Fibroblast of upper back skin (primary cell): ENCODE measurements around the gene KIF3B.
"Not testable (repeated sequence)": the region's sequence is repeated elsewhere in the genome, so short reads cannot be mapped to it uniquely, and the experiment has no call there.

Experiments
- DNase-seq: peaks from one replicate; pipeline ENCODE4 v3.0.0-alpha.2; 2013

KIF3B gene

DNA sequence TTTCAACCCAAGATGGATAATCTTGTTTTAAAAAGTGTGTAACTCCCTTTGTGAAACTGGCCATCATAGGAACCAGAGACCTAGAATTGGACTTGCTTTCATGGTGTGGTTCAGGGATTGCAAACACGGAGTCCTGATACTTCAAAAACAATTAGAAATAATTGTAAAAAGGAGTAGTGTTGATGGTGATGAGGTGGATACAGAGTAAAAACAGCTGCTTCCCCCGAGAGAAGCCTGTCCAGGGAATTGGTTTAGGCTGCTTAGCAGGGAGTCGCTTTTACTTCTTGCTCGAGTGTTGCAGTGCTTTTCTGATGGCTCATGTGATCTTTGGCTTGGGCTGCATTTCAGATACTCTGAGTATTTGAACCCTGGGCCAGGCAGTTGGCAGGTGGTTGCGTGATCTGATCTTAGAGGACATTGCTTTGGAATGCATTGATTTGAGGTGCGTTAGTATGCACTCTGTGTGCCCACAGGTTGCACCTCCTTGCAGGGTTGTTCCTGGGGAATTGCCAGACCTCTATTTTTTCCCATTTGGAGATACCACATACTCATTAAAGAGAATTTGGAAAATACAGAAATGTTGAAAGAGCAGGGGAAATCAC, 19.5 kb downstream of the KIF3B start:
- DNase-seq: no peak

DNA sequence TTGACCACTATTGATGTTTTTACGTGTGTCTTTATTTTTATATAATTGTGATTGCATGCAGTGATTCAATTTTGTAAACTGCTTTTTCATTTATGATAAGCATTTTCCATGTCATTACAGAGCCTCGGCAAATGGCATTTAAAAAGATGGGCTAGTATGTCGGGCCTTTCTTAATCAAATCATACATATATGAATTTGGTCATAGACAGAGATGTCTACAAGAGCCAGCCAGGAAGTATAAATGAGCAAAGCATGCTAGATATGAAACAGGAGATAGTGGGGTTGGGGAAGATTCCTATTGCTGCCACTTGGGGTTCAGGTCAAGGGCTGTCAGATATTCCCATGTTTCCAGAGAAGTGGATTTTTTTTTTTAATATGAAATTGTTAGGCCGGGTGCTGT, 20.0 kb downstream of the KIF3B start:
- no peak for DNase-seq

DNA sequence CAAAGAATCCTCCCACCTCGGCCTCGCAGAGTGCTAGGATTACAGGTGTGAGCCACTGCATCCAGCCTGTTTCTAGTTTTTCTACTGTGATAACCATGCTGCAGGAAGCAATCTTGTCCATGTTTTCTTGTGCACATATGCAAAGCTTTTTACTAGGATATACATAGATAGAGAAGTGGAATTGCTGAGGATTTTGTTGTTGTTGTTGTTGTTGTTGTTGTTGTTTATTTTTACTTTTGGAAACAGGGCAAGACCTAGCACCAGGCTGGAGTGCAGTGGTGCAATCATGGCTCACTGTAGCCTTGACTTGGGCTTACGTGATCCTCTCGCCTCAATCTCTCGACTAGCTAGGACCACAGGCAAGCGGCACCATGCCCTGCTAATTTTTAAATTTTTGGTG, 23.2 kb downstream of the KIF3B start:
- no peak for DNase-seq

DNA sequence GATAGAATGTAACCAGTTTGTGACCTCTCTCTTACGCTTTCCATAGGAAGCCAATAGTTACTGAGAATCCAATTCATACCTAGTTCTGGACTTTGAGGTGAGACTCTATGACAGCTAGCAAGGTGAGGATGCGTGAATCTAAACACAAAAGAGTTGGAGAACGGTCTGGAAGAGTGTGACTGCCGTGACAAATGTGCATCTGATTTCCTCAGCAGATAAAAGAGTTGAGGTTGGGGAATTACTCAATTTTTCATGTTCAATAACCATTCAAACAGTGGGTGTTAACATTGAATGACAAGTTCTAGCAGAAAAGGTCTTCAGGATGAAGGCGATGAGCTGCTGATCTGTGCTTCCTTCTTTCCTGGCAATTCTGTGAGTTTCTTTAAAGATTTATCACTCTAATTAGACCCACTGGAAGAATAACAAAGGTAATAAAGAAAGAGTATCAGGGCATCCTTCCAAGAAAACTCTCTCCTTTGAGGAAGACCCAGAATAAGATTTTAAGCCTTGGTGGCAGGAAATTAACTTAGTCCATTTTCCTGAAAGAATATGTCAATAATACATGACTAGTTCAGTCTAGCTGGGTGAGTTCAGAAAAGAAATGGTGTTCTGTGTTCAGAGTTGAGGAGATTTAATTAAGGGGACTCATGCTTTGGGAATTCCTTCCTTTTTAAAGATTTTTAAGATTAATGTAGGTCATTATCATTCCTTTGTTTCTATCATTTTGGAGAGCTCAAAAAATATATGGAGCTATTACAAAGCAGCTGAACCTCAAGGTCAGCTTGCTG, 24.5 kb downstream of the KIF3B start:
- DNase-seq: peak; percentile 8

DNA sequence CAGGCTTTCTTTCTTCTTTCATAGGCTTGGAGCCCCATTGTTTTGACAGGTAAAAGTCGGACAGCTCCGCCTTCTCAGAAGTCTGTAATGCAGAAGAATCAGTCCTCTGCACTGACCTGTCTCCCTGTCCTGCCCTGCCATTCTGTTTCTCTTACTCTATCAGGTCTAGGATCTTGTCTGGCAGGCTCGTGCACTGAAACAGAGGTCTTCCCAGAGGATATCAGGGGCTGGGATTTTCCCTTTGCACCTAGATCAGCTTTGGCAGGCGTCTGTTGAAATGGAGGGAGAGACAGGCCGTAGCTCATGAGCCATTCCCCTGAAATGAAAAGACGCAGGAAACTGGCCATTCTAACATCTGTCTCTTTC, 25.0 kb downstream of the KIF3B start:
- no peak for DNase-seq

DNA sequence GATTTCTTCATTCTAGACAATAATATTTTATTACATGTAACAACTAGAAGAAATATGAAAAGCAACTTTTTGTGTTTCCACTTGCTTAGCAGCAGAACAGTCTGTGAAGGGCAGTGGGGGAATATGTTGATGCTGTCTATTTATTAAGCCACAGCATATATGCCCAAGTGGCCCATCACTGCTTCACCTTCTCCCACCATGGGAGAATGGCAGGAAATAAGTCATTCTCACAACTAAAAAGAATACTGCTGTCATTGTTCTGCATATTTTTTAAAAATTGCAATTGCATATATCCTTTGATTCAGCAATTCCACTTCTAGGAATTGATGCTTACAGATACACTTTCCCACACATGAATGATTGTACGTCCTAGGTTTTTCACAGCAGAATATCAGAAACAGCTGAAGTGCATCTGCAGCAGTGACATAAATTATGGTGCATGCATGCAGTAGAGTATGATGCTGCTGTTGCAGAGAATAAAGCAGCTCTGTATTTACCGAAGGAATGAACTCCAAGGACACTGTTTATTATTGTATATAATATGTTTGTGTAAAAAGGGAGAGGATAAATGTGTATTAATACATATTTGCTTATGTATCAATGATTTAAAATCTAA, 26.8 kb downstream of the KIF3B start:
- no peak for DNase-seq

DNA sequence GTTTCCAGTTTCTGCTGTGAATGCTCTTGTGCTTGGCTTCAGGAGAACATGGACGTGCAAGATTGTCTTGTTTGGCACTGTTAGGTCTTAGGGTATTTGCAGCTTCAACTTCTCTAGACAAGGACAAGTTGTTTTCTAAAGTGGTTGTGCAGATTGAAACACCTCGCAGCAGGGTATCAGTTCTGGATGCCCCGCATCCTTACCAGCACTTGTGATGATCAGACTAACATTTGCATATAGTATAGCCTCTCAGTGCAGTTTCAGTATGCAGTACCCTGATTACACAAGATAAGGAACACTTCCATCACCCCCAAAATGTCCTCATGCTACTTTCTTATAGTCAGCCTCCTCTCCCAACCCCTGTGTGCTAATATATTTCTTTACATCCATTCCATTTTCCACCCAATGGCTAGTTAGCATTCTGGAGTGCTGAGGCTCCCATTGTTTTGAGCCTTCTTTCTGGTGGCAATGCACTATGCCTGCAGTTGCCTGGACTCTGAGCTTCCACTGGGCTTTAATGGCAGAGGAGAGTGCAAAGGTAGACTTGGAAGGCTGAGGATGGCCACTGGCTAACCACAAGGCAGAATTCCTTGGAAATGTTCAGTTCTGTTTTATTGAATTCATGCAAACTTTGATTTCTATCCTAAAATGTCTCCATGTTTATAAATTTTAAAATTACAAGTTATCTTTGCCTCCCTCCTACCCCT, 35.4 kb downstream of the KIF3B start:
- DNase-seq: no peak

DNA sequence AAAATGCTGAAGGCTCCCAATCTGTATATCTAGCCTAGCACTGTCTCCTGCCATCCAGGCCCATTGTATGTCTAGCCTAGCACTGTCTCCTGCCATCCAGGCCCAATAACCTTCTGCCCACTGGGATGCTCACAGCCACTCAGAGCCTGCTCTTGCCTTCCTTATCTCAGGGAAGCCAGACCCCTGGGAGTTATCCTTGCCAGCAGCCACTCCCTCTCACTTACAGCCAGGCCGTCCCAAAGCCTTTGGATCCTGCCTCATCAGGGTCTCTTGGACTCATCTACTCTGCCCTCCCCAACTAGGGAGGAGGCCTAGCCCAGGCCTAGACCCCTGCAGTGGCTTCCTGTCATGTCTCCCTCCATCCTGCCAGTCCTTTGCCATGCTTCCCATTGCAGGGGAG, 37.3 kb downstream of the KIF3B start:
- DNase-seq: no peak

DNA sequence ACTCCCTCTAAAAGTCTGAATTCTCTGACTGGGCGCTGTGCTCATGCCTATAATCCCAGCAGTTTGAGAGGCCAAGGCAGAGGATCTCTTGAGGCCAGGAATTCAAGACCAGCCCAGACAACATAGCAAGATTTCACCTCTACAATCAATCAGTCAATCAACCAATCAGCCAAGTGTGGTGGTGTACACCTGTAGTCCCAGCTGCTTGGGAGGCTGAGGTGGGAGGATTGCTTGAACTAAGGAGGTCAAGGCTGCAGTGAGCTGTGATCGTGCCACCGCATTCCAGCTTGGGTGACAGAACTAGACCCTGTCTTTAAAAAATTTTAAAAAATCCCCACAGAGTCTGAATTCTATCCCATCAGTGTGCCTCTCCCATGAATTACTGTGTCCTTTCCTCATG, 37.9 kb downstream of the KIF3B start:
- no peak for DNase-seq

DNA sequence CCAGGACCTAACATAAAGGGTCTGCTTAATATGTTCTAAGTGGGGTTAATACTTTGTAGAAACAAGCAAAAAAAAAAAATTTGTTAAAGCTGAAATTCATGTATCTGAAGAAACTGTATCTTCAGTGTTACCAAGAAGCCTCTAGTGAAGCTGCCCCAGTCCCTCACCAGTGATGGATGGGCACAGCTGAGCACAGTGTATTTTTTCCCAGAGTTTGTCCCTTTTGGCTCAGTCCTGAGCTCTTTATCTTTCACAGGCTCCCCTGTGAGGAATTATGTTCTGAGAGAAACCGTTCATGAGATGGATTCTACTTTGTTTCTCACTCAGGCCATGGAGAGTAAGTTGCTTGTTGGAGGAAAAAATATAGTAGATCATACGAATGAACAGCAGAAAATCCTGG, 38.4 kb downstream of the KIF3B start:
- DNase-seq: no peak

DNA sequence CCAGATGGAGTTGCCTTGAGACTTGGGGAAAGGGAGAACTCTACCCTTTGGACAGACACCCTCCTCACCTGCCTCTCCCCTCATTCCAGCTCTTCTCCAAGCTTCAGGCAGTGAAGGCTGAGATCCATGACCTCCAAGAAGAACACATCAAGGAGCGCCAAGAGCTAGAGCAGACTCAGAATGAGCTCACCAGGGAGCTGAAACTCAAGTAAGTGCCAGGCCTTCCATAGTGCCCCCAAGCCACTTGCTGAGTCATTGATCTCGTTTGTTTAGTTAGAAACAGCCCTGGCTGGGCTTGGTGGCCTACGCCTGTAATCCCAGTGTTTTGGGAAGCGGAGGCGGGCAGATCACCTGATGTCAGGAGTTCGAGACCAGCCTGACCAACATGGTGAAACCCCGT, 39.2 kb downstream of the KIF3B start:
- DNase-seq: no peak

DNA sequence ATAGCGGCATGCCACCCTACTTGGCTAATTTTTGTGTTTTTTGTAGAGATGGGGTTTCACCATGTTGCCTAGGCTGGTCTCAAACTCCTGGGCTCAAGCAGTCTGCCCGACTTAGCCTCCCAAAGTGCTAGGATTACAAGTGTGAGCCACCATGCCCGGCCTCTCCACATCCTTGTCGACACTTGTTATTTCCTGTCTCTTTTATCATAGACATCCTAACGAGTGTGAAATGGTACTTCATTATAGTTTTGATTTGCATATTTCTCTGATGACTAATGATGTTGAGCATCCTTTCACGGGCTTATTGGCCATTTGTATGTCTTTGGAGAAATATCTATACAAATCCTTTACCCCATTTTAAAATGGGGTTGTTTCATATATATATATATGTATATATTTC, 41.6 kb downstream of the KIF3B start:
- no peak for DNase-seq

DNA sequence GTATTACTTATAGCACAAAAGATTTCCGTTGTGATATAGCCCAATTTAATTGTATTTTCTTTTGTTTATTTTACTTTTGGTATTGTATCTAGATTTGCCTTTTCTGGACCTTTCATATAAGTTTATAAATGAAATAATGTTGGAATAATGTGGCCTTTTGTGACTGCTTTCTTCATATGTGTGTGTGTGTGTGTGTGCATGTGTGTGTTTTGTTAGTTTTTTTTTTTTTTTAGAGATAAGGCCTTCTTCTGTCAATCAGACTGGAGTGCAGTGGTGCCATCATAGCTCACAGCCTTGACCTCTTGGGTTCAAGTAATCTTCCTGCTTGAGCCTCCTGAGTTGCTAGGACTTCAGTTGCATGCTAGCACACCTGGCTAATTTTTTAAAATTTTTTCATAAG, 42.9 kb downstream of the KIF3B start:
- DNase-seq: no peak

DNA sequence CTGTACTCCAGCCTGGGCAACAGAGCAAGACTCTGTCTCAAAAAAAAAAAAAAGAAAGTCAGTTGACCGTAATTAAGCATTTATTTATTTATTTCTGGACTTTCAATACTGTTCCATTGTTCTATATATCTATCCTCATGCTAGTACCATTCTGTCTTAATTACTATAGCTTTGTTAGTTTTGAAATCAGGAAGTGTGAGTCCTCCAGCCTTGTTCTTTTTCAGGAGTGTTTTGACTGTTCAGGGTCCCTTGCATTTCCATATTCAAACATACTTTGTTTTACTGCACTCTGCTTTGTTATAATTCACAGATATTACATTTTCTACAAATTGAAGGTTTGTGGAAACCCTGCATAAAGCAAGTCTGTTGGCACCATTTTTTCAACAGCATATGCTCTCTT, 43.9 kb downstream of the KIF3B start:
- DNase-seq: no peak

DNA sequence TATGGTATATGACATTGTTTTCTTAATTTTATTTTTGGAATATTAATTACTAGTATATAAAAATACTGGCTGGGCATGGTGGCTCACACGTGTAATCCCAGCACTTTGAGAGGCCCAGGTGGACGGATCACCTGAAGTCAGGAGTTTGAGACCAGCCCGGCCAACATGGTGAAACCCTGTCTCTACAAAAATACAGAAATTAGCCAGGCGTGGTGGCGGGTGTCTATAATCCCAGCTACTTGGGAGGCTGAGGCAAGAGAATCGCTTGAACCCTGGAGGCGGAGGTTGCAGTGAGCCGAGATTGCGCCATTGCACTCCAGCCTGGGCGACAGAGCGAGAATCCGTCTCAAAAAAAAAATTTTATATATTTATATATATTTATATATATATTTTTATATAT, 44.8 kb downstream of the KIF3B start:
- not testable (repeated sequence) for DNase-seq

DNA sequence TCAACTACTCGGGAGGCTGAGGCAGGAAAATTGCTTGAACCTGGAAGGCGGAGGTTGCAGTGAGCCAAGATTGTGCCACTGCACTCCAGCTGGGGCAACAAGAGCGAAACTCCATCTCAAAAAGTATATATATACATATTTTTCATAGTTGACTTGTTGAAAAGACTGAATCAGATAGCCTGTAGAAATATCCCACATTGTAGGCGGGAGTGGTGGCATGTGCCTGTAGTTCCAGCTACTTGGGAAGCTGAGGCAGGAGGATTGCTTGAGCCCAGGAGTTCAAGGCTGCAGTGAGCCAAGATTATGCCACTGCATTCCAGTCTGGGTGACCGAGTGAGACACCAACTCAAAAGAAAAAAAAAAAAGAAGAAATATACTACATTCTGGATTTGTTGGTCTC, 46.3 kb downstream of the KIF3B start:
- not testable (repeated sequence) for DNase-seq

DNA sequence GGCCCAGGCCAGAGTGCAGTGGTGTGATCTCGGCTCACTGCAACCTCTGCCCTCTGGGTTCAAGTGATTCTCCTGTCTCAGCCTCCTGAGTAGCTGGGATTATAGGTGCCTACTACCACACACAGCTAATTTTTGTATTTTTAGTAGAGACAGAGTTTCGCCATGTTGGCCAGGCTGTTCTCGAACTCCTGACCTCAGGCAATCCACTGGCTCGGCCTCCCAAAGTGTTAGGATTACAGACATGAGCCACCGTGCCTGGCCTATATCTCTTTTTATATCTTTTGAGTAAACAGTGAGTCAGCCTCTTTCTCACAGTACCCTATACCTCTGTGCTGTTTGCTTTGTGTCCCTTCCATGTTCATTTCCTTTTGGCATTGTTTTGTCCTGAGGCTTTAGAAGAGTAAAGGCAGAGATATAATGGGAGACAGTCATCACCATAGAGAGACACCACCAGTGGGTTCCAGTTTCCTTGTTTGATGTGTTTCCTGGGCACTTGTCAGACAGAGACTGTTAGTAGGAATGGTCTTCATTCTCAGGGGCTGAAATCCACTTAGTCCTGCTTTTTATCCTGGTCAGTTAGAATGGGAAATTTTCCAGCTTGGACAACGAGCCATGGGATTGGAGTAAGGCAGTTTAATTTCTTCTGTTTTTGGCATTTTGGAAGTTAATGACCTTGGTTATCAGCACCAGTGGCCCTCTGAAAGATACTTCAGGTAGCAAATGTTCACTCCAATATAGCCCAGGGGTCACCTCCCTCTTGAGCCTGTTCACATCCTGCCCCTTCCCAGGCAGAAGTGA, 48.5 kb downstream of the KIF3B start:
- DNase-seq: peak; percentile 42

DNA sequence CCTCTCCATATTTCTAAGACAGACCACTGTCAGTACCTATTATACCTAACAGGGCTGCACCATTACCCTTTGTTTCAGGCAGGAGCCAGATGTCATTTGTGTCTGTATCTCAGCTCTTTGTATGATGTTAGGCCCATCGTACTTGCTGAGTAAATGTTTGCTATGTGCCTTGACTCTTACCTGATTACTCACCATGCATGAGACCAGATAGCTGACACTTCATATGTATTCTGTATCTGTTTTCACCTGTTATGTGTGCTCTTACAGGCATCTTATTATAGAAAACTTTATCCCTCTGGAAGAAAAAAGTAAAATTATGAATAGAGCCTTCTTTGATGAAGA, 49.0 kb downstream of the KIF3B start:
- no peak for DNase-seq

DNA sequence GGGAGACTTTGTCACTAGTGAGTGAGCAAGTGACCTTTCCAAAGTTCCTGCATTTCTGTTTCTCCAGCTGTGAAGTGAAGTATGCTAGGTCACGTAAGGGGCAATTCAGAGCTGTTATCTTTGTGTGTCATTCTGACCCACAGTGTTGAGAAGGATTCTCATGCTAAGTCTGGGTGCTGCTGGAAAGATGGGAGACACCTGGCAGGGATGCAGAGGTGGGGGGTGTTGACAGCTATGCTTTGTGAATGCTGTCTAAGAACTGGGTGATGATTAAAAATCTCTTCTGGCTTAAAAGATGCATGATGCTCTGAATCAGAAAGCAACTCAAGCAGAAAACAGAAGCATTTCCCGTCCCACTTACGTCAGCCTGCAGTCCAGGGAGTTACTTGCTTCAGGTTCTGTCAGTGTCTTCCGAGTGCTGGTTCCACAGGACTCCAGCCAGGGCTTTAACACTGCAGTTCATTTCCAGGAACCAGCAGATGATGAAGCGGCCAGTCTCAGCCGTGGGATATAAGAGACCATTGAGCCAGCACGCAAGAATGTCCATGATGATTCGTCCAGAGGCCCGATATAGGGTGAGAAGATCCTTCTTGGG, 49.7 kb downstream of the KIF3B start:
- peak; percentile 77 for DNase-seq

DNA sequence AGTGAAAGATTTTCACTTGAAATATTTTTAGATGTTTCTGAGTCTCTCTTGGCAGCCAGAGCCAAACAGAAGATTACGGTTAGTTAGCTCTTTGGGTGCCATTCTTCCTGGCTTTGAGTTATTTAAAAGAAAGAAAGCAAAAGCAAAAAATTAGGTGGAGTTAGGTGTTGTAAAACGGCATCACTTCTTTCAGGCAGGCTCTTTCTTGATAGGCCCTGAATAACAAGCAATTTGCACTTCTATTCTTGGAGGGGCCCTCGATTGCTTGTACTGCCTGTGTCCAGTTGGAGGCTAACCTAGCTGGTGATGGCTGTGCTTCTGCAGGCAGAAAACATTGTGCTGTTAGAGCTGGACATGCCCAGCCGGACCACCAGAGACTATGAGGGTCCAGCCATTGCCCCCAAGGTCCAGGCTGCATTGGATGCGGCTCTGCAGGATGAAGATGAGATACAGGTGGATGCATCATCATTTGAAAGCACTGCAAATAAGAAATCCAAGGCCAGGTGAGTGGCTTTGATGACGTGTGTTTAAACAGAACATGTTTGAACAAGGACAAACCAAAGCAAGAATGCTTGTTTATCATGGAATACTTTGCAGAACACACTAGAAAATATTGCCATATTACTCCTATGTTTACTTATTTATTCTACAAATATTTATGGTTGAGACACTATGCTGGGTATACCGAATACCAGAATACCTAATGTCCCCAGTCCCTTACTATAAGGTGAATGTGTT, 52.5 kb downstream of the KIF3B start:
- DNase-seq: no peak

DNA sequence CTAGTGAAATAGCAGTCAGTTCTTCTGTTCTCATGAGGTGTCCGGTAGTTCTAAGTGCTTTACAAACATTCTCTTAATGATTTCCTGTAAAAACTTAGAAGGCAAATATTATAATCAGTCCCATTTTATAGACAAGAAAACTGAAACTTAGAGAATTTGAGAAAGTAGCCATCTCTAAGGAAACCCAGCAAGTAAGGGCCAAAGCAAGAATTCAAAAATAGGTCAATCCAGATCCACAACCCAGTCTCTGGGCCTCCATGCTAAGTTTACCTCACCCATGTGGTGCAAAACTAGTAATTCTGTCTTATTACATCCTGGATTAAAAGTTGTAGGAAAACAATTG, 53.1 kb downstream of the KIF3B start:
- DNase-seq: no peak

DNA sequence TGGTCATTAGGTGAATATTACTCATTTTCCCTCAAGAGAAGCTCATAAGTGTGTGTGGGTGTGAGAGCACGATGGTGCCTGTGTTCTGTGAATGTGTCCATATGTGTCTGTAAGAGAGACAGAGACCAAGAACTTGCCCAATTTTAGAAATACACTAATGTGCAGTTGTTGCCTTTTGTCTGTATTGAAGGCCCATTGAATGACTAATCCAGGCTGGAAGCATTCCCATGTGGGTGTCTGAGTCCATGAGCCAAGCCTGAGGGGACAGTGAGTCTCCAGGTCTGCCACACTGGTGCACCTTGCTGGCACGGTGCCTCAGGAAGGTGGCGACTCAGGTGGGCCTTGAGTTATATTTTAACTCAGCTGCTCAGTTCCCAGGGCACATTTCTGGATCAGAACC, 55.2 kb downstream of the KIF3B start:
- peak; percentile 55 for DNase-seq
